ENCODE data around the gene MIPOL1.

Gene MIPOL1

GRCh38 chr14:37464192-37464858 is 266.6 kb downstream of the MIPOL1 start:
- no peak for DNase-seq (ENCODE audit: low read depth)

GRCh38 chr14:37466003-37466622 is 268.4 kb downstream of the MIPOL1 start:
- DNase-seq (ENCODE audit: low read depth) = no peak

GRCh38 chr14:37466623-37467088 is 268.9 kb downstream of the MIPOL1 start:
- DNase-seq (ENCODE audit: low read depth) = peak; percentile 12

GRCh38 chr14:37469650-37470049 is 271.9 kb downstream of the MIPOL1 start:
- DNase-seq (ENCODE audit: low read depth) = no peak

- no peak for DNase-seq (ENCODE audit: low read depth)
These were observed 272.5 kb downstream of the MIPOL1 start for GRCh38 chr14:37470251-37470650.

- DNase-seq (ENCODE audit: low read depth) = no peak
These were observed 275.2 kb downstream of the MIPOL1 start for GRCh38 chr14:37472906-37473305.

- DNase-seq (ENCODE audit: low read depth) = no peak
These were observed 276.5 kb downstream of the MIPOL1 start for GRCh38 chr14:37474191-37474590.

GRCh38 chr14:37480446-37481290 is 282.9 kb downstream of the MIPOL1 start:
- DNase-seq (ENCODE audit: low read depth) = no peak

GRCh38 chr14:37482428-37482827 is 284.7 kb downstream of the MIPOL1 start:
- no peak for DNase-seq (ENCODE audit: low read depth)

GRCh38 chr14:37483672-37484071 is 285.9 kb downstream of the MIPOL1 start:
- no peak for DNase-seq (ENCODE audit: low read depth)

- DNase-seq (ENCODE audit: low read depth) = no peak
These were observed 292.9 kb downstream of the MIPOL1 start for GRCh38 chr14:37490607-37491006.

GRCh38 chr14:37491076-37491475 is 293.3 kb downstream of the MIPOL1 start:
- DNase-seq (ENCODE audit: low read depth) = no peak

- DNase-seq (ENCODE audit: low read depth) = no peak
These were observed 295.9 kb downstream of the MIPOL1 start for GRCh38 chr14:37493606-37494005.

GRCh38 chr14:37497422-37497821 is 299.7 kb downstream of the MIPOL1 start:
- no peak for DNase-seq (ENCODE audit: low read depth)

GRCh38 chr14:37501877-37502276 is 304.1 kb downstream of the MIPOL1 start:
- DNase-seq (ENCODE audit: low read depth) = no peak

- peak; percentile 6 for DNase-seq (ENCODE audit: low read depth)
These were observed 310.8 kb downstream of the MIPOL1 start for GRCh38 chr14:37508503-37508902.

- no peak for DNase-seq (ENCODE audit: low read depth)
These were observed 314.4 kb downstream of the MIPOL1 start for GRCh38 chr14:37512173-37512572.

GRCh38 chr14:37515771-37516170 is 318.0 kb downstream of the MIPOL1 start:
- DNase-seq (ENCODE audit: low read depth) = no peak

- DNase-seq (ENCODE audit: low read depth) = no peak
These were observed 329.3 kb downstream of the MIPOL1 start for GRCh38 chr14:37526994-37527393.

GRCh38 chr14:37539992-37540391 is 342.3 kb downstream of the MIPOL1 start:
- no peak for DNase-seq (ENCODE audit: low read depth)

- DNase-seq (ENCODE audit: low read depth) = no peak
These were observed 346.7 kb downstream of the MIPOL1 start for GRCh38 chr14:37544407-37544806.

- peak; percentile 8 for DNase-seq (ENCODE audit: low read depth)
These were observed 347.4 kb downstream of the MIPOL1 start for GRCh38 chr14:37545174-37545573.
